Prostate gland (tissue), 2 donors: ENCODE results near the gene DYSF.

Experiments
- CTCF ChIP-seq, 4 experiments: fragments of 200-600 bp in 2 of 4; fragments of 450-650 bp in 2 of 4; sonication (generic) in 2 of 4; IDR thresholded peaks; 1 replicate in 3 of 4; 2 replicates in 1 of 4; pipeline ENCODE4 v1.5.1; 2016 to 2019; ENCODE audit warnings: antibody characterized with exemption in 4 of 4, mild to moderate bottlenecking in 2 of 4, moderate library complexity in 2 of 4
- POLR2A ChIP-seq: fragments of 450-650 bp; IDR thresholded peaks from one replicate; pipeline ENCODE4 v1.6.1; 2016; ENCODE audit warnings: antibody characterized with exemption, mild to moderate bottlenecking
- POLR2AphosphoS5 ChIP-seq: sonication (generic); formaldehyde crosslinking; IDR thresholded peaks from one replicate; pipeline ENCODE4 v1.6.1; 2017; ENCODE audit warnings: antibody characterized with exemption

GRCh38 chr2:71713581-71714580 is 260.5 kb downstream of the DYSF start:
- no peak for TF ChIP-seq CTCF (IDR thresholded peaks at IDR 0.05)
- TF ChIP-seq POLR2AphosphoS5, result no peak
- no peak for TF ChIP-seq POLR2A
